ENCODE data around the gene KCNG2. TPM values are rescaled to one million over a fixed set of nuclear protein-coding genes. Genes with fewer than 3 reads are reported as not detected.
A peak's percentile ranks its signal among the peaks of the same experiment; 100 is the strongest.

The KCNG2 gene
- total RNA-seq, 4 donors from 2014 or later = 0.60 to 0.84 (median 0.78) TPM; not detected in 1

DNA sequence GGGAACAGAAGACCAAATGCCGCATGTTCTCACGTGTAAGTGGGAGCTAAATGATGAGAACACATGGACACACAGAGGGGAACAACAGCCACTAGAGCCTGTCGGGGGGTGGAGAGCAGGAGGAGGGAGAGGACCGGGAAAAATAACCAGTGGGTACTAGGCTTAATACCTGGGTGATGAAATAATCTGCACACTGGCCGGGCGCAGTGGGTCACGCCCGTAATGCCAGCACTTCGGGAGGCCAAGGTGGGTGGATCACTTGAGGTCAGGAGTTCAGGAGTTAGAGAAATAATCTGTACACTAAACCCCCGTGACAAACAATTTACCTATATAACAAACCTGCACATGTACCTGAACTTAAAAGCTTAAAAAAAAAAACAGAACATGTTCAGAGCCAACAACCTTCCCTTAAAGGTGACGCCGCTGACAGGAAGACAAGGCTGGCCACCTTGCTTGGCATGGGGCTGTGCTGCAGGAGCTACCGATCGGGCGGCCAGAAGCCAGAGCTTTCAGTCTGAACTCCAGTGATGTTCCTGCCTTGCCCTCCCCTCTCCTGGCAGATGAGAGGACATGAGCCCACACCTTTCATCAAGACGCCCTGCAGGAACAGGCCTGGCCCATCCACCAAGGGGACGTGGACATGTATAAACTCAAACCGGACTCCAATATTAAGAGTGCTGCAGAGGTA is 142.5 kb downstream of the KCNG2 start:
- no peak overlapping the region for H3K4me3 ChIP-seq
- H3K4me1 ChIP-seq = peaks cover 0 to 95% (median 27%) of the 10 kb centered on the region in 4 donors
- no peaks in the 10 kb centered on the region for H3K27me3 ChIP-seq
- peaks cover 0 to 79% (median 2%) of the 10 kb centered on the region in 3 donors for H3K36me3 ChIP-seq
- TF ChIP-seq, protein P1, sequence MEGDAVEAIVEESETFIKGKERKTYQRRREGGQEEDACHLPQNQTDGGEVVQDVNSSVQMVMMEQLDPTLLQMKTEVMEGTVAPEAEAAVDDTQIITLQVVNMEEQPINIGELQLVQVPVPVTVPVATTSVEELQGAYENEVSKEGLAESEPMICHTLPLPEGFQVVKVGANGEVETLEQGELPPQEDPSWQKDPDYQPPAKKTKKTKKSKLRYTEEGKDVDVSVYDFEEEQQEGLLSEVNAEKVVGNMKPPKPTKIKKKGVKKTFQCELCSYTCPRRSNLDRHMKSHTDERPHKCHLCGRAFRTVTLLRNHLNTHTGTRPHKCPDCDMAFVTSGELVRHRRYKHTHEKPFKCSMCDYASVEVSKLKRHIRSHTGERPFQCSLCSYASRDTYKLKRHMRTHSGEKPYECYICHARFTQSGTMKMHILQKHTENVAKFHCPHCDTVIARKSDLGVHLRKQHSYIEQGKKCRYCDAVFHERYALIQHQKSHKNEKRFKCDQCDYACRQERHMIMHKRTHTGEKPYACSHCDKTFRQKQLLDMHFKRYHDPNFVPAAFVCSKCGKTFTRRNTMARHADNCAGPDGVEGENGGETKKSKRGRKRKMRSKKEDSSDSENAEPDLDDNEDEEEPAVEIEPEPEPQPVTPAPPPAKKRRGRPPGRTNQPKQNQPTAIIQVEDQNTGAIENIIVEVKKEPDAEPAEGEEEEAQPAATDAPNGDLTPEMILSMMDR (IDR thresholded peaks at IDR 0.05) = no peak
- no peak for TF ChIP-seq POLR2A (IDR thresholded peaks at IDR 0.05)
- no peak for TF ChIP-seq EP300 (IDR thresholded peaks at IDR 0.05)
- H3K27ac ChIP-seq = peak overlapping the region in 3 of 4 donors; percentile 54 to 98 (median 73)
- H3K9me3 ChIP-seq = peaks cover 0 to 7% (median 0%) of the 10 kb centered on the region in 4 donors
- 91 to 95% methylated on average over 18 of the region's 18 CpGs for WGBS, 2 donors
- no peak for DNase-seq (ENCODE audit: low spot score in 2 of 2)

DNA sequence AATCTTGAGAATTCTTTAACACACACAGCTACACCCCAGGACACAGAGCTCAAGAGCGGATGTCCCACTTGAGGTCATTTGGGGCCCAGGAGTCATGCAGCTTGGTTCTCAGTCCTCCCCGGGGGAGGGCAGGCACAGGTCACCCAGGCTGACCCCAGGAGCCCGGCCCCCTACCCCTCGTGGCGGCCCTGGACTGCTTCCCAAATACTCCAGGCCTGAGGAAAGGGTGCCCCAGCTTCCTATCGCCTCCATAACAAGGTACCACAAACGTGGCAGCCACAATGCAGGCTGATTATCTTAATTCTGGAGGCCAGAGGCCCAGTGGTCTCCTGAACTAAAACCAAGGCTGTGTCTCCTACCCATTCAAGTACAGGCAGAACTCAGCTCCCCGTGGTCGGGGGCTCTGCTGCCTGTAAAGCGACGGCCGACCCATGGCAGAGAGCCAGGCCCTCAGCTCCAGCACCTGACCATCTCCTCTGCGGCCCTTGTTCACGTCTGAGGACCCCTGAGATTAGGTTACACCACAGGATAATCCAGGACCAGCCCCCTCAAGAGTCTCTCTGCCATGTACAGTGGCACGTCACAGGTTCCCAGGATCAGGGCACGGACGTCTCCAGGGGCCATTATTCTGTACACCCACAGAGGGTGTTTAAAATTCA is 143.2 kb downstream of the KCNG2 start:
- Histone ChIP-seq H3K4me1 (peaks cover 0 to 96% (median 33%) of the 10 kb centered on the region in 4 donors), H3K27me3 (no peaks in the 10 kb centered on the region), H3K9me3 (peaks cover 0 to under 1% (median 0%) of the 10 kb centered on the region in 4 donors), H3K4me3 (peak overlapping the region in 1 of 4 donors; percentile 7), H3K27ac (peak overlapping the region; percentile 54 to 98 (median 64)), H3K36me3 (peaks cover 0 to 72% (median 2%) of the 10 kb centered on the region in 3 donors)
- no peak for DNase-seq (ENCODE audit: low spot score in 2 of 2)
- WGBS, 2 donors = 76 to 91% methylated on average over 16 of the region's 17 CpGs
- TF ChIP-seq, protein P1 (IDR thresholded peaks at IDR 0.05) = no peak
- TF ChIP-seq EP300 (IDR thresholded peaks at IDR 0.05) = no peak
- no peak for TF ChIP-seq POLR2A (IDR thresholded peaks at IDR 0.05)

DNA sequence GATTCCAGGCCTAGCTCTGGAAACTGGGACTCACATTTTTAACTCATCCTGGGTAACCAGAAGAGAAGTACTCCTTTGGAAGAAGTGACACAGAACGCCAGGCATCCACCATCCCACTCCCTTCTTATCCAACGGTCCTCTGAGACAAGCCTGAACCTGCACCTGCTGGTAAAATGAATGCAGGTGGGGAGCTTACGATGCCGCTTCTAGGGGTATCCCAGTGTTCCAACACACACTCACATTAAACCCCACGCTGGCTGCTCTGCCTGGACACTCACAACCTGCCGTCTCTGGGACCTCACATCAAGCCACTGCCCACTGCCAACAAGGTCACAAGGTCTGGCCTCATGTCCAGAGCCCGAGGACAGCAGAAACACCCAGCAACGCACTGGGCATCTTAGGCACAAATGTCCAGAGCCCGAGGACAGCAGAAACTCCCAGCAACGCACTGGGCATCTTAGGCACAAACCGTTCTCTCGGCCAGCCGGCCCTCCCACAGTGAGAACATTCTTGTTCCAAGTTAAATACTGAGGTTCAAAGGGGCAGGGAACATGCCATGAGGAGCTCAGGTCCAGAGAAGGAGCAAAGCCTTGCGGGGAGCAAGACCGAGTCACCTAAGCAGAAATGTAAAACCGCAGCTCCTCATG is 143.9 kb downstream of the KCNG2 start:
- Histone ChIP-seq H3K4me3 (peak overlapping the region in 1 of 4 donors; percentile 7), H3K27ac (peak overlapping the region; percentile 54 to 98 (median 76)), H3K27me3 (no peaks in the 10 kb centered on the region), H3K4me1 (peaks cover 0 to 97% (median 35%) of the 10 kb centered on the region in 4 donors), H3K9me3 (no peaks in the 10 kb centered on the region), H3K36me3 (peaks cover 0 to 70% (median 2%) of the 10 kb centered on the region in 3 donors)
- WGBS, 2 donors = 65% methylated on average over 15 to 16 of the region's 16 CpGs
- DNase-seq (ENCODE audit: low spot score in 2 of 2) = no peak
- TF ChIP-seq, protein P1 (IDR thresholded peaks at IDR 0.05) = no peak
- TF ChIP-seq EP300 (IDR thresholded peaks at IDR 0.05) (peak in 1 of 2 donors; percentile 75), POLR2A (IDR thresholded peaks at IDR 0.05) (peak in 1 of 2 donors; percentile 18)

DNA sequence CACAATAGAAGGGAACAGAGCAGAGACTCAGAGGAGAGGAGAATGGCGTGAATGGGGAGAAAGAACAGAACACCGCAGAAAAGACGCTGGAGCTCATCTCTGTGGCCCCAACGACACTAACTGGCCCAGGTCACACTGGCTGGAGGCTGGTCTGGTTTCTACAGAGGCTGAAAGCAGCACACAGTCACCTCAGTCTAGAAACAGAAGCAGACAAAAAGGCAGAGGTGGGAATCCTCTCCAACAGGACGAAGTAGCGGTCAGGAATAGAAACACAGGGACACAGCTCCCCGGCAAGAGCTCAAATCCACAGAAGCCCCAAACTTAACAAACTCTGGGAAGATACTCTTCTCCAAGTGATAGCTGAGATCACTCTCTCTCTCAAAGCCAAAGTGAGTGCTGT is 144.5 kb downstream of the KCNG2 start:
- H3K4me3 ChIP-seq = no peak overlapping the region
- 85 to 87% methylated on average over 7 of the region's 7 CpGs for WGBS, 2 donors
- peak overlapping the region; percentile 43 to 98 (median 76) for H3K27ac ChIP-seq
- DNase-seq (ENCODE audit: low spot score in 2 of 2) = no peak
- TF ChIP-seq EP300 (IDR thresholded peaks at IDR 0.05) (no peak), POLR2A (IDR thresholded peaks at IDR 0.05) (no peak)
- TF ChIP-seq, protein P1 (IDR thresholded peaks at IDR 0.05) = no peak
- H3K4me1 ChIP-seq = peaks cover 0 to 97% (median 36%) of the 10 kb centered on the region in 4 donors
- no peaks in the 10 kb centered on the region for H3K27me3 ChIP-seq
- H3K9me3 ChIP-seq = no peaks in the 10 kb centered on the region
- H3K36me3 ChIP-seq = peaks cover 0 to 66% (median 2%) of the 10 kb centered on the region in 3 donors

Measured in tibial nerve (tissue), 4 donors.